ENCODE data around the gene SAAL1.

Gene SAAL1

DNA sequence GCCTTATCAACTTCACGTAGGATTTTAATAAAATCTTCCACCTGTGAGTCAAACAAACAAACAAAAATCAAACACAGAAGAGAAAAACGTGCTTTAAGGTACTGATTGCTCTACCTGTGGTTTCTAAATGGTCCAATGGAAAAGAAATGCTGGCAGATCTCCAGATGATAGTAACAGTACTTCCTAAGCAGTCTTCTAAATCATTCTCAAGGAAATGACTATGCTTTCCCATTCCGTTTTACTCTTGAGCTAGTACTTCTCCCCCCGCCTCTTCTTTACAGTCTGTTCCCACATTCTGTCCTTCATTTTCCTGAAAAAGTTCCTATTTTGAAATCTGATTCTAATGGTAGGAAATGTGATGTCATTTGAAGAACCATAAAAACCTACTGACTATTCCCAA lies 25.4 kb downstream of the SAAL1 start:
- DNase-seq = no peak

DNA sequence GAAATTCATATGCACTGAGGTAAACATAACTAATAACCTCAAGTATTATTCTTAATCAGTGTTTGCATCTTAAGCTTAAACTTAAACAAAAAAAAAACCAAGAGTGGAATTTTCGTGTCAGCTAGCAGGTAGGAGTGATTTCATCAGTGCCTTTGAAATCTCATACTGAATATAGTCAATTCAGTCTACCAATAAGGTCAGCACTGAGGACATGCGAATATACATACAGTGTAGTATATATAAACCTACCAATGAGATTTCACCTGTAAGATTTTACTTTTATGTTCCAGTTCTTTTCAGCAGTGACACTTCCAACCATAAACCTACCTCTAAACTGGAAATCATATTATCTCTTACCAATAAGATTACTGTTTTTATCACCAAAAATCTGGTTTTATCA lies 27.0 kb downstream of the SAAL1 start:
- no peak for DNase-seq

DNA sequence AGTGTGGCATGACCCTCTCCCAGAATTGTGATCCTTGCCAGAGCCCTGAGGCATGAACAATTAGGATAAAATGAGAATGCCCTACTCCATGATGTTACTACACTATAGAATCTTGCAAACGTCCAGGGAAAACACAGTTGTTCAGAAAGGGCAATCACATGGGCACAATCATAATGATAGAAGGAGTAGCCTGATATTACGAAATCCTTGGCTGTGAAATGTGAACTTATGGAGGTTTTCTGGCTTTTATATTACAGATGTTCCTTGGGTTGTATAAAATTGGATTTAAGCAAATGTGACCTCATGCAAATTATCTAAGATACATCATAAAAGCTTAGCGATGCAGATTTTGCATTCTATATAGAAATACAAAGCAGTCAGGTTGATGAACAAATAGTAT lies 30.4 kb downstream of the SAAL1 start:
- DNase-seq = no peak

DNA sequence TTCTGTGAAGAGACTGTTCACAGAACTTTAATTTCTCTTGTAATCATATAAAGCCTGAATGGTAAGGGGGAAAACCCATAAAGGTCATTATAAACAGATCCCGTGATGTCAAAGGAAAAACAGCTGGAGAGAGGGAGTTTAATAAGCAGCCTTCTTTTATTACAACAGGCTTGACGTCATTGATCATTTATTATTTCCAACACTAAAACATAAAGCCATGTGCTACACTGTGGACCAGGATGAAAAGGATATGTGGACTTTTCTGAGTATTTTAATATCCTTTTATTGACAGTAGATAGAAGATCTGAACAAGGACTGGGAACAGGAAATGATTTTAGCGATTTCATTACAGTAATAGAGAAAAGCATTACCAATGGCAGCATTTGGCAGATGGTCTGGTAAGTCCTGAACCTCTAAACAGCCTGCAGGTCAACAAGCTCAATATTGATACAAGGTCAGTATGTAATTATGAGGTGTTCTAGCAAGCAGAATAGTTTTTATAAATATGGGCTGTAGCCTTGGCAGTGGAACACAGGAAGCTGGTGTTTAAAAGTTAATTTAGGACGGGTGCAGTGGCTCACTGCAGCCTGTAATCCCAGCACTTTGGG lies 34.7 kb downstream of the SAAL1 start:
- no peak for DNase-seq

DNA sequence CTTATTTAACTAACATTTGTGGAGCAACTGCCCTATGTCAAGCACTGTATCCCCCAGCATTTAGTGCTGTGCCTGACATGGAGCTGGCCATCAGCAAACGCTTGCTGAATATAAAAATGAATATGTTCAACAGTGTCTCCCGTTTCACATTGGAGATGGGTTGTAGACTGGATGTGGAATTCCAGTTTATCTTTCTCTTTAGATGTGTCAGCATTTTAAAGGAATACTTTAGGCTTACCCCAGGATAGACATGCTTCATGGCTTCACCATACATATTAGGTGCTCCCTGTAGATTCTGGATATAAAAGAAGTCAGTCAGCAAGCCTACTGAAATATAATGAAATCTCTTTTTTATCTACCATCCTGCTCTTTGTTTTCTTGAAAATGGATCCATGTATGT lies 38.5 kb downstream of the SAAL1 start:
- DNase-seq = no peak

DNA sequence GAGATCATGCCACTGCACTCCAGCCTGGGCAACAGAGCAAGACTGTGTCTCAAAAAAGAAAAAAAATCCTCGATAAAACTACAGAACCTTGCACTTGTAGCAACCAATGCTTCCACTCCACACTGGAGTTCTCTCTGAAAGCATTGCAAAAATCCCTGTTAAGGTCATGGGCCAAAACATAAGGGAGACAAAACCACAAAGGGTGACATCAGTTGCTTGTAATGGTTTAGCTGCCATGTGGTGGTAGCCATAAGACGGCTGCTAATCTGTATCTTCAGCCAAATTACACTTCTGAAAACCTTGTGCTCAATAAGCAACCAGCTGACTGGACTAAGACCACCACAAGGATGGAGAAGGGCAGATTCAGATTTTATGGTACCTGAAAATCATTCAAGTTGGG lies 39.3 kb downstream of the SAAL1 start:
- DNase-seq = peak; percentile 16

DNA sequence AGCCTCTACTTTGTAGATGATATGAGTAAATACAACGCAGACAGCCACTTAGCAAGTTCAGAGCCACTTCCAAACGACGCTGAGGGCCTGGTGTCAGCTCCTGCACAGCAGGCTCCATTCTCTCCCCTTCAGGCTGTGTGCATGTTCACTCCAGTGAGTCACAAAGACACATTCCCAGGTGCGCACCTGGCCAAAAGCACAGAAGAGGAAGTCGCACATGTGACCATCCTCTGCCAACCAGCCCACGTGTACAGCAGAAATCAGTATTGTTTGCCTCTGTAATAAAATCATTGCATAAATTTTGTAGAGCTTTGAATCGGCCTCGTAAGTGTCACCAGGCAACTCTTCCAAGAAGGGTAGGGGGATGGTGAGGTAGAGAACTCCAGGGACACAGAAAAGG lies 40.3 kb downstream of the SAAL1 start:
- no peak for DNase-seq

DNA sequence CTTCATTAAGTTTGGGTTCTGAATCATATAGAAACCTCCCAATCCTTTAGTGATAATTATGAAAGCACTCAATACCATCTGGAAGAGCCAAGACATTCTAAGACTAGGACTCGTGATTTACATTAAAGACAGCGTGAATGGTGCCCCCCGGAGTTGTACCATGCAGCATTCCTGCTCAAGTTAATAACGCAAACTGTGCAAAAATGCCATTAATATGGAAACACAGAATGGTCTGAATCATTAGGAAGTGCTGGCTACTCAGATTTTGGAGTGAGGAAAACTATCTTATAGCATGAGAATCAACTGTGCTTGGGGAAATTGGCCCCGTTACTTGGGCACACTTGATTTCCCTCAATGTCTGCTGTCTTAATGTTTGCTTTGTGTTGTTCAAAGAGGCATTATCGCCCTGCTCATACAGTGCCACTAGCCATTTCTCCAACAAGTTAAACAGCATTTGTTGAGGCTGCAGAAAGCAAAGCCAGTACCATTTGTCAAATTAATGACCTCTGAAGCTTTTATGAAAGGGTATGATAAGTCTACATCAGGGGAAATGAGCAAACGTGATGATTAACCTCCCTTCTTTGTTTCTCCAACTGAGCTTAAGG lies 41.3 kb downstream of the SAAL1 start:
- DNase-seq = no peak

DNA sequence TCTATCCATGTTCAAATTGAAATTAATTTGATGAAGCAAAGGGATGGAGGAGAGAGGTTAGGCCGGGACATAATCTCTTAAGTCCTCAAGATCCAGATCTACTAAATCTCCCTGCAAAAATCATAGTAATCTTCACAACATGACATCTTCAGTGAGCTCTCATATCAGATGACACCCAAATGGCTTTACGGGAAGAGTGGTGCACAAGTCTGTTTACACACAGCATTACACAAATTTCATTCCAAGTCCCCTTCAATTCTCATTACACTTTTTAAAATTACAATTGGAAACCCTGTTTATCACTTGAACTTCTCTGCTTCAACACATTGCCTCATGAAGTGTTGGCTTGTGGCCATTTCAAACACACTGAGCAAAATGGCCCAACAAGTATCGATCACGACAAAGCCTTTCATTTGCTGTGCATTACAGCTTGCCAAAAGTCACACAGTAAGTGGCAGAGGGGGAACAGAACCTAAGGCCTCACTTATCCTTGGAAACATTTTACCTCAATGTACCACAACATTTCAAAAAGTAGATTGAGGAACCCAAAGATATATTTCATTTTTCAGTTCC lies 41.9 kb downstream of the SAAL1 start:
- DNase-seq = no peak

DNA sequence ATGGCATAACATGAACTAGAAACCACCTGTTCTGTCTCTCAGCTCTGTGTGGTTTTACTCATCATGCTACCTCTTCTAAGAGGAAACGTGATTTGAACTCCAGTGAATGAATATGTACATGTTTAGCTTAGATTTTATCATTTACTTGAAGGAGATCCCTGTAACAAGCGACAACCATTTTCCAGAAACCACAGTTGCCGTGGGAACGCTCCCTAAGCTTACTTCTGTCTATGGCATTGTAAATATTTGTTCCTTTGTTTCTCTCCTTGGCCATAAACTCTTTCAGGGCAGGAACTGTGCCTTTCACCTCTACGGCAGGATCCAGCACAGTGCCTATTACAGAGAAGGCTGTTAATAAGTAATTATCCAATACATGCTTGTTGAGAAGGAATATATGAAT lies 42.8 kb downstream of the SAAL1 start:
- no peak for DNase-seq

DNA sequence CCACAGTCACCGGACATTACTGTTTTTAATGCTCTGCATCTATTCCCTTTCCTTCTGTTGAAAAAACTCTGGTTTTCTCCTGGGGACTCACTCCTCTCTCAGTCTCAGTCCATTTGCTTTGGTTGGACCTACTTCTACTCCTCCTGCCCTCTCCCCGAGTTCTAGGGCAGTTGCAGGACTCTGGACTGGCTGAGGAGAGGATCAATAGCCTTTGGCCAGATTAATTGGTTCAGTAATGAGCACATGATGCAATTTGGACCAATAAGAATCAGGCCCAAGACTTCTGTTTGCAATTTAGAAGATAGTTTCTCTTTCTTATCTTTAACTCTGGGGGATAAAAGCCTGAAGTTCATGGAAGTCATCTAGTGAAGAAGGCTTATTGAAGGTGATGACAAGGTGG lies 44.5 kb downstream of the SAAL1 start:
- DNase-seq = peak; percentile 9

DNA sequence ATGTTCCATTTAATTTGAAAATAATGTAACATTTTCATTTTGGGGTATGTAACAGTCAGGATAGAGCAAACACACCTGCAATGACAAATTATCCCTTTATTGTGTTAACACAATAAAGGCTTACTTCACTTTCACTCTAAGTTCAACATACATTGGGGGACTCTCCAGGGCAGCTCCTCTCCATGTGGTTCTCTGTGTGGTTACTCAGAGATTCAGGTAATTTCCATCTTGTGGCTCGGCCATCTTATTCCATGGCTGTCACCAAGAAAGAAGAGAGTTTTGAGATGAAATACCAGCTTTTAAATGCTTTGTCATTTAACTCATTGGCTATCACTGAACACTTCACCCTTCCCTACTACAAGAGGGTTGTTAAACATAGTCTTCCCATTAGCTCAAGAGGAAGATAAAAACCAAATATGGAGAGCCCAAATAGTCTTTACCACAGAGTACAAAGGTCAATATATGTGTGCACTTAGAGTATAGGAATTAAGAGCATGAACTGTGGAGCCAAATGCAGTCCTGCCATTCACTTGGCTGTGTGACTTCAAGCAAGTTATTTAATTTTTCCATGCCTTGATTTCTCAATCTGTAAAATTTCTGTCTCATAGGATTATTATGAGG lies 49.2 kb downstream of the SAAL1 start:
- DNase-seq = no peak

DNA sequence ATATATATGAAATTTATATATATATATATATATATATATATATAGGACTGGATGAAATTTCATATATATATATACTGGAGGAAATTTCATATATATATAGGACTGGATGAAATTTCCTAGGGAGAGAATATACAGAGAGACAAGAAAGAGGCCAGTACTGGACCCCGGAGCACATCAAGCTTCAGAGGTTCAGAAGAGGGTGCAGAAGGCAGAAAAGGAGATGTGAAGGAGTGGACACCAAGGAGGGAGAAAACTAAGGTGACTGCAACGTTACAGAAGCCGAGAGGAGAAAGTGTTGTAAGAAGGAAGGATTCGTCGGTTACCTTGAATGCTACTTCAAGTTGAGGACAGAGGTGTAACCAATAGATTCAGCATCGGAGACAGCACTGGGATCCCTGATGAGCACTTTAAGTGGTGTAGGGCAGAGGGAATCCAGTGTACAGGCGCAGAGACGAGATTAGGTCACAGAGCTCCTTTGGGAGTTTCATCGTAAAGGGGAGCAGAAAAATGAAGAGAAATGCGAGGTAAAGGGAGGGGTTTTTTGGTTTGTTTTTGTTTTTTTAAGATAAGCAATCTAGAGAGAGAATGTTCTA lies 51.3 kb downstream of the SAAL1 start:
- DNase-seq = no peak

DNA sequence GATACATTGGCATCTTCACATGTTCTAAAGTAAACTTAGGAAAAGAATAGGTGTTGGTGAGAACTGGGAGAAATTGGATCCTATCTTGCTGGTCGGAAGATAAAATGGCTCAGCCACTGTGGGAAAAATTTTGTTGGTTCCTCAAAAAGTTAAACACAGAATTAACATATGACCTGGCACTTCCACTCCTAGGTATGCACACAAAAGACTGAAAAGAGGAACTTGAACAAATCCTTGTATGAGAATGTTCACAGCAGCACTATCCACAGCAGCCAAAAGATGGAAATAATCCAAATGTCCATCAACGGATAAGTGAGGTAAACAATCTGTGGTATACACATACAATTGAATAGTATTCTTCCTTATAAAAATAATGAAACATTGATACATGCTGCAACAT lies 55.0 kb downstream of the SAAL1 start:
- DNase-seq = peak; percentile 36

DNA sequence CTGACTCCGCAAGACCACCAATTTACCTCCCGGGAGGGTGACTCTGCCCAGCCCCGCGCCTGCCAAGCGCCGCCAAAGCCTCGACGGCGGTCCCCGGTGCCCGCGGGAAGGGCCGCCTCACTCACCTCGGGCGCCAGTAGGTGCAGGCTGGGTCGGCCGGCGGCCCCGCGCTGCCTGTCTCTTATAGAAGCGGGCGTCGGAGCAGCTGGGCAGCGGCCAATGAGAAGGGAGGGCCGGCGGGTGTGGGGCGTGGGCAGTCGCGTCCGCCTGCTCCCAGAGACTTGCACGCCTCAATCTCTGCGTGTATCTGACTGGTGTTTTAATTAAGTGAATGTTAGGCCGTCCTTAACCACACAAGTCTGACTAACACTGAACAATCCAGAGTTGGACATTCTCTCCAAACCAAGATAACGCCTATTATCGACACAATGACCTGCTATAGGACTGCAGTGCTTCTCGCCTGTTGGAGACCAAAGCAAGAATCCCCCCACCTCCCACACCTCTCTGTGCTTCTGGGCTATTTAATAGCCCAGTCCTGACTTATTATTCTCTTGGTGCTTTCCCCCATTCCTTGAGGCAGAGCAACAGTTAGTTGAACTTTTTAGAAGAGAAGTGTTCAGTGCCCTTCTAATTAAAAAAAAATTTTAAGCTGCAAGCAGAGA lies 59.6 kb downstream of the SAAL1 start, which contains the start of gene TPH1:
Gene TPH1 (minus strand): TSS at position 154 of the 662 bp plus-strand sequence. CDS start 5,507 bp downstream, outside the sequence.
- DNase-seq = no peak

DNA sequence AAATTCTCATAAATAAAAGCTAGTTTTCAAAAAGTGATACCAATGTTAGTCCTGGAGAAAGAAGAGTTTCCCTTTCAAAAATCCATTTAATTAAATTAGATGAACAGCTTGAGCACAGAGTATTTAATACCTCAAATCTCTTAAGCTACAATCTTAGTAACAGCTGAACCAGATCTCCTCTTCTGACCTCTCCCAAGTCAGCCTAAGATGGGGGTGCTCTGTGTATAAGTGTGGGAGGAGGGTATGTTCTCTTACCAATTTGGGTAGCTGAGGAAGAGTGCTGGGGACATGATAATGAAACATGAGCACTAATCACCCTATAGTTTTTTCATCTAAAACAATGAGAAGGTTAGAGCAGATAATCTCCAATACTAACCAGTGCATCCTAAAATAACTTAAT lies 69.4 kb downstream of the SAAL1 start:
- no peak for DNase-seq

Data from OCI-M1 (cell line).